HG02885 (cell line): ENCODE results near the gene WT1.

Experiments
- ATAC-seq: cut with Tn5 transposase; IDR thresholded peaks from one replicate; pipeline ENCODE4 v1.9.1; 2021; ENCODE audit warnings: mild to moderate bottlenecking; ENCODE audit not compliant: unreplicated experiment, poor library complexity

The WT1 gene

GRCh38 chr11:32341620-32342613 is 93.4 kb downstream of the WT1 start:
- no peak for ATAC-seq

- no peak for ATAC-seq
Measured at GRCh38 chr11:32340181-32340580, 95.2 kb downstream of the WT1 start.
